Smooth muscle cell (in vitro differentiated cells): ENCODE measurements around the gene CFAP46. TPM values are rescaled to one million over a fixed set of nuclear protein-coding genes. Genes with fewer than 3 reads are reported as not detected.

ENCODE experiments used
- DNase-seq: peaks from one replicate; lab custom pipeline; 2025; ENCODE audit not compliant: unreplicated experiment; lab: John Stamatoyannopoulos, UW
- H2AFZ ChIP-seq: fragments of 200-600 bp; sonication (generic); 2 replicates; pipeline ENCODE4 v1.6.0; 2016; ENCODE audit warnings: antibody characterized with exemption, low read depth, mild to moderate bottlenecking
- H3F3A ChIP-seq: fragments of 200-600 bp; sonication (generic); 2 replicates; pipeline ENCODE4 v1.6.0; 2017; ENCODE audit warnings: antibody characterized with exemption, low read depth
- H3K27ac ChIP-seq: fragments of 200-600 bp; sonication (generic); 2 replicates; pipeline ENCODE4 v1.5.1; 2016; ENCODE audit warnings: low read depth, mild to moderate bottlenecking
- H3K27me3 ChIP-seq: fragments of 200-600 bp; sonication (generic); 2 replicates; pipeline ENCODE4 v1.6.1; 2016; ENCODE audit warnings: low read depth, mild to moderate bottlenecking
- H3K36me3 ChIP-seq: fragments of 200-600 bp; sonication (generic); 2 replicates; pipeline ENCODE4 v1.5.1; 2016; ENCODE audit warnings: low read depth
- H3K4me1 ChIP-seq: fragments of 200-600 bp; sonication (generic); 2 replicates; pipeline ENCODE4 v1.5.1; 2016; ENCODE audit warnings: low read depth
- H3K4me2 ChIP-seq: fragments of 200-600 bp; sonication (generic); 2 replicates; pipeline ENCODE4 v1.6.0; 2016; ENCODE audit warnings: mild to moderate bottlenecking
- H3K4me3 ChIP-seq: fragments of 200-600 bp; sonication (generic); 2 replicates; pipeline ENCODE4 v1.5.1; 2016; ENCODE audit warnings: mild to moderate bottlenecking
- H3K79me2 ChIP-seq: fragments of 200-600 bp; sonication (generic); 2 replicates; pipeline ENCODE4 v1.6.0; 2016; ENCODE audit warnings: low read depth, mild to moderate bottlenecking
- H3K9ac ChIP-seq: fragments of 200-600 bp; sonication (generic); 2 replicates; pipeline ENCODE4 v1.6.0; 2016; ENCODE audit warnings: low read depth
- H3K9me3 ChIP-seq: fragments of 200-600 bp; sonication (generic); replicated peaks from 2 replicates; pipeline ENCODE4 v1.5.1; 2016; ENCODE audit warnings: low read depth
- H4K20me1 ChIP-seq: fragments of 200-600 bp; sonication (generic); 2 replicates; pipeline ENCODE4 v1.6.0; 2016; ENCODE audit warnings: low read depth
- CTCF ChIP-seq: fragments of 200-600 bp; sonication (generic); IDR thresholded peaks from 2 replicates; pipeline ENCODE4 v1.5.1; 2017; ENCODE audit warnings: borderline replicate concordance, mild to moderate bottlenecking, antibody characterized with exemption; ENCODE audit not compliant: insufficient read depth, poor library complexity, severe bottlenecking
- WGBS: methylation state at CpG from one replicate; pipeline ENCODE4 v1.1.7; 2016; ENCODE audit warnings: low lambda C conversion rate; 5-methylcytosine and 5-hydroxymethylcytosine counted together
- polyA plus RNA-seq: library from polyadenylated mRNA; unstranded; fragments of >200 nt; fragmentation: Nextera tagmentation; extraction: Ambion mirVana; gene quantifications from 2 replicates; pipeline ENCODE4 v1.2.1, GENCODE V29; 2016
- total RNA-seq: library from RNA; depleted of rRNA; stranded (reverse); fragments of >200 nt; gene quantifications from 2 replicates; pipeline ENCODE4 v1.2.3, GENCODE V29; 2014

The CFAP46 gene
- total and polyA plus RNA-seq, 2 experiments from 2014 or later: 1.1 to 2.0 TPM

- no peaks in the 10 kb centered on the region for H3K9me3 ChIP-seq
- H3K36me3 ChIP-seq: no peaks in the 10 kb centered on the region
- no peak overlapping the region for H3K9ac ChIP-seq
- H3K27me3 ChIP-seq: no peaks in the 10 kb centered on the region
- no peak for TF ChIP-seq CTCF
- no peak overlapping the region for H2AFZ ChIP-seq
- no peak for DNase-seq
- 93% methylated on average over 22 of the region's 22 CpGs for whole genome bisulfite sequencing
- H4K20me1 ChIP-seq: no peaks in the 10 kb centered on the region
- H3K79me2 ChIP-seq: no peaks in the 10 kb centered on the region
- no peaks in the 10 kb centered on the region for H3K4me1 ChIP-seq
- H3K4me2 ChIP-seq: no peak overlapping the region
- H3K4me3 ChIP-seq: no peak overlapping the region
- H3K27ac ChIP-seq: no peak overlapping the region
- H3F3A ChIP-seq: no peaks in the 10 kb centered on the region
Measured at GRCh38 chr10:132851451-132851850, 90.9 kb downstream of the CFAP46 start.

GRCh38 chr10:132850896-132851295 lies 91.5 kb downstream of the CFAP46 start:
- no peaks in the 10 kb centered on the region for H3K4me1 ChIP-seq
- H3K9me3 ChIP-seq: no peaks in the 10 kb centered on the region
- DNase-seq: no peak
- H3K36me3 ChIP-seq: no peaks in the 10 kb centered on the region
- H3K9ac ChIP-seq: no peak overlapping the region
- no peaks in the 10 kb centered on the region for H3K79me2 ChIP-seq
- no peak for TF ChIP-seq CTCF
- H3K4me2 ChIP-seq: no peak overlapping the region
- no peaks in the 10 kb centered on the region for H3F3A ChIP-seq
- no peaks in the 10 kb centered on the region for H4K20me1 ChIP-seq
- WGBS: 95% methylated on average over 17 of the region's 17 CpGs
- H3K27me3 ChIP-seq: no peaks in the 10 kb centered on the region
- H3K27ac ChIP-seq: no peak overlapping the region
- H2AFZ ChIP-seq: no peak overlapping the region
- no peak overlapping the region for H3K4me3 ChIP-seq

- Histone ChIP-seq H3K36me3 (no peaks in the 10 kb centered on the region), H3K9me3 (no peaks in the 10 kb centered on the region), H2AFZ (no peak overlapping the region), H3K27me3 (no peaks in the 10 kb centered on the region), H4K20me1 (no peaks in the 10 kb centered on the region), H3K9ac (no peak overlapping the region), H3F3A (no peaks in the 10 kb centered on the region), H3K4me3 (no peak overlapping the region), H3K4me1 (no peaks in the 10 kb centered on the region), H3K79me2 (no peaks in the 10 kb centered on the region), H3K4me2 (no peak overlapping the region), H3K27ac (no peak overlapping the region)
- 94% methylated on average over 15 of the region's 15 CpGs for WGBS
- DNase-seq: no peak
- no peak for TF ChIP-seq CTCF
Measured at GRCh38 chr10:132850246-132850645, 92.1 kb downstream of the CFAP46 start.

DNA sequence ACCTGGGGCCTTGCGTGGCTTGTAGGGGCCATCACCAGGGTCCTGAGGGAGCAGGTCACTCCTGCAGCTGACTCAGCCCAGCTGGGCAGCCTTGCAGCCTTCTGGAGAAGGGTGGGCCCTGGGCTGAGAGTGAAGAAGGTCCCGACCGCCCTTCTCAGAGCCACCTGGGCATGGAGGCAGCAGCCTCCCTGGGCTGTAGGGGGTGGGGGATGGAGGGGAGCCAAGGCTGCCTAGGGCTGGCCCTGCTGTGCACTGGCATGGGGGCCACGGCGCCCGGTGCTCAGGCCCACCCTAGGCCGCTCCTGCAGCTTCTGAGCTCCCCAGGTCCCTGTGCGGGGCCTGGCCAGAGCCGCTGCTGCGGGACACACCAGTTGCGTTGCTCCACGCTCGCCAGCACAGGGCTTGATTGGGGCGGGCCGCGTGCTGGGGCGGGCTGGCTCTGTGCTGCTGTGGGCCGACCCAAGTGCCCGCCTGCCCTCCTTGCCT lies 92.8 kb downstream of the CFAP46 start:
- no peaks in the 10 kb centered on the region for H3K36me3 ChIP-seq
- no peak overlapping the region for H3K4me3 ChIP-seq
- H3K79me2 ChIP-seq: no peaks in the 10 kb centered on the region
- H3K4me1 ChIP-seq: no peaks in the 10 kb centered on the region
- no peak overlapping the region for H3K4me2 ChIP-seq
- no peak for DNase-seq
- H3K27ac ChIP-seq: no peak overlapping the region
- TF ChIP-seq CTCF: no peak
- 100% methylated on average over 3 of the region's 19 CpGs for WGBS
- no peaks in the 10 kb centered on the region for H4K20me1 ChIP-seq
- H3K9me3 ChIP-seq: no peaks in the 10 kb centered on the region
- H3F3A ChIP-seq: no peaks in the 10 kb centered on the region
- H2AFZ ChIP-seq: no peak overlapping the region
- H3K27me3 ChIP-seq: no peaks in the 10 kb centered on the region
- H3K9ac ChIP-seq: no peak overlapping the region
